COLO668 (cell line): ENCODE measurements around the gene SPTY2D1.
A peak's percentile ranks its signal among the peaks of the same experiment; 100 is the strongest.
"Not testable (repeated sequence)": the region's sequence is repeated elsewhere in the genome, so short reads cannot be mapped to it uniquely, and the experiment has no call there.

ENCODE experiments used
- DNase-seq: peaks from one replicate; lab custom pipeline; 2025; ENCODE audit not compliant: unreplicated experiment; lab: John Stamatoyannopoulos, UW

Gene SPTY2D1

GRCh38 chr11:18618342-18619025 is 15.7 kb downstream of the SPTY2D1 start:
- no peak for DNase-seq

- DNase-seq = no peak
Observed at GRCh38 chr11:18617688-18618341, 16.3 kb downstream of the SPTY2D1 start.

GRCh38 chr11:18615628-18616392 is 18.3 kb downstream of the SPTY2D1 start:
- DNase-seq = no peak

- DNase-seq = no peak
Observed at GRCh38 chr11:18614667-18615066, 19.5 kb downstream of the SPTY2D1 start.

GRCh38 chr11:18612394-18612793 is 21.7 kb downstream of the SPTY2D1 start:
- DNase-seq = no peak

GRCh38 chr11:18611196-18611595 is 22.9 kb downstream of the SPTY2D1 start:
- DNase-seq = no peak

GRCh38 chr11:18608376-18608775 is 25.8 kb downstream of the SPTY2D1 start:
- DNase-seq = no peak

- no peak for DNase-seq
Observed at GRCh38 chr11:18600915-18601569, 33.1 kb downstream of the SPTY2D1 start.

- DNase-seq = no peak
Observed at GRCh38 chr11:18599739-18600230, 34.4 kb downstream of the SPTY2D1 start, which contains the start of gene MISFA. MISFA (plus strand) TSS chr11:18599789; CDS start chr11:18599929, 140 bp downstream.

GRCh38 chr11:18594999-18595749 is 39.0 kb downstream of the SPTY2D1 start:
- DNase-seq = no peak

- DNase-seq = not testable (repeated sequence)
Observed at GRCh38 chr11:18594088-18594487, 40.1 kb downstream of the SPTY2D1 start.

- DNase-seq = no peak
Observed at GRCh38 chr11:18590571-18590970, 43.6 kb downstream of the SPTY2D1 start.

- peak; percentile 88 for DNase-seq
Observed at GRCh38 chr11:18588297-18589252, 45.6 kb downstream of the SPTY2D1 start, which contains the start of gene UEVLD. UEVLD (minus strand) TSS chr11:18588734; CDS start chr11:18588654, 80 bp downstream.

- no peak for DNase-seq
Observed at GRCh38 chr11:18581825-18582224, 52.3 kb downstream of the SPTY2D1 start.

- DNase-seq = no peak
Observed at GRCh38 chr11:18580113-18580766, 53.9 kb downstream of the SPTY2D1 start.

GRCh38 chr11:18578975-18579598 is 55.1 kb downstream of the SPTY2D1 start:
- peak; percentile 24 for DNase-seq

- no peak for DNase-seq
Observed at GRCh38 chr11:18575361-18575760, 58.8 kb downstream of the SPTY2D1 start.

- DNase-seq = no peak
Observed at GRCh38 chr11:18567081-18567480, 67.1 kb downstream of the SPTY2D1 start.
